ENCODE results near the gene VIL1. TPM values are rescaled to one million over a fixed set of nuclear protein-coding genes. Genes with fewer than 3 reads are reported as not detected.

The VIL1 gene
- total and polyA plus RNA-seq, 2 donors, result 0.14 to 0.16 TPM

- peaks cover 0 to 25% of the 10 kb centered on the region in 2 donors for H3K9me3 ChIP-seq (ENCODE audit: control insufficient read depth in 2 of 2, insufficient read depth in 1 of 2, low read length in 1 of 2)
- peaks cover 26 to 73% of the 10 kb centered on the region in 2 donors for H3K4me1 ChIP-seq (ENCODE audit: control insufficient read depth in 2 of 2, insufficient read depth in 2 of 2, low read length in 2 of 2)
- under 1% methylated on average over 95 of the region's 95 CpGs for WGBS
- peak overlapping the region; percentile 95 to 100 for H3K4me3 ChIP-seq (ENCODE audit: low read length in 2 of 2)
- DNase-seq (ENCODE audit: low read depth in 6 of 9, low spot score in 9 of 9), result peak in 6 of 9 donors; percentile 45 to 75 (median 48)
- H3K27me3 ChIP-seq (ENCODE audit: control insufficient read depth in 2 of 2, insufficient read depth in 1 of 2, low read length in 1 of 2), result peaks cover 2 to 27% of the 10 kb centered on the region in 2 donors
- H3K36me3 ChIP-seq (ENCODE audit: control insufficient read depth in 2 of 2, insufficient read depth in 2 of 2, low read length in 1 of 2), result peaks cover 18 to 26% of the 10 kb centered on the region in 2 donors
- peak overlapping the region; percentile 97 for H3K27ac ChIP-seq (ENCODE audit: low read depth in 1 of 2, low read length in 1 of 2)
These were observed 20.2 kb upstream of the VIL1 start for GRCh38 chr2:218398437-218399390.

GRCh38 chr2:218399391-218400166 lies 19.3 kb upstream of the VIL1 start, which contains the start of gene CTDSP1:
CTDSP1 (plus strand) TSS chr2:218399868; CDS start chr2:218400091, 223 bp downstream.
- Histone ChIP-seq H3K9me3 (ENCODE audit: control insufficient read depth in 2 of 2, insufficient read depth in 1 of 2, low read length in 1 of 2) (peaks cover 0 to 25% of the 10 kb centered on the region in 2 donors), H3K27me3 (ENCODE audit: control insufficient read depth in 2 of 2, insufficient read depth in 1 of 2, low read length in 1 of 2) (peaks cover 2 to 27% of the 10 kb centered on the region in 2 donors), H3K4me1 (ENCODE audit: control insufficient read depth in 2 of 2, insufficient read depth in 2 of 2, low read length in 2 of 2) (peaks cover 26 to 71% of the 10 kb centered on the region in 2 donors), H3K27ac (ENCODE audit: low read depth in 1 of 2, low read length in 1 of 2) (peak within 1 kb of the TSS; percentile 80 to 97), H3K4me3 (ENCODE audit: low read length in 2 of 2) (peak within 1 kb of the TSS; percentile 95 to 100), H3K36me3 (ENCODE audit: control insufficient read depth in 2 of 2, insufficient read depth in 2 of 2, low read length in 1 of 2) (peaks cover 25 to 31% of the 10 kb centered on the region in 2 donors)
- under 1% methylated on average over 76 of the region's 78 CpGs for WGBS
- peak in 8 of 9 donors; percentile 90 to 98 (median 94) for DNase-seq (ENCODE audit: low read depth in 6 of 9, low spot score in 9 of 9)

GRCh38 chr2:218400167-218400929 lies 18.6 kb upstream of the VIL1 start:
- DNase-seq (ENCODE audit: low read depth in 6 of 9, low spot score in 9 of 9), result peak in 4 of 9 donors; percentile 26 to 71 (median 38)
- H3K4me3 ChIP-seq (ENCODE audit: low read length in 2 of 2), result peak overlapping the region; percentile 95 to 100
- peaks cover 0 to 24% of the 10 kb centered on the region in 2 donors for H3K9me3 ChIP-seq (ENCODE audit: control insufficient read depth in 2 of 2, insufficient read depth in 1 of 2, low read length in 1 of 2)
- peaks cover 27 to 71% of the 10 kb centered on the region in 2 donors for H3K4me1 ChIP-seq (ENCODE audit: control insufficient read depth in 2 of 2, insufficient read depth in 2 of 2, low read length in 2 of 2)
- H3K36me3 ChIP-seq (ENCODE audit: control insufficient read depth in 2 of 2, insufficient read depth in 2 of 2, low read length in 1 of 2), result peaks cover 29 to 32% of the 10 kb centered on the region in 2 donors
- WGBS, result under 1% methylated on average over 63 of the region's 63 CpGs
- H3K27me3 ChIP-seq (ENCODE audit: control insufficient read depth in 2 of 2, insufficient read depth in 1 of 2, low read length in 1 of 2), result peaks cover 2 to 27% of the 10 kb centered on the region in 2 donors
- peak overlapping the region; percentile 75 to 97 for H3K27ac ChIP-seq (ENCODE audit: low read depth in 1 of 2, low read length in 1 of 2)

- Histone ChIP-seq H3K27ac (ENCODE audit: low read depth in 1 of 2, low read length in 1 of 2) (peak overlapping the region; percentile 46 to 57), H3K27me3 (ENCODE audit: control insufficient read depth in 2 of 2, insufficient read depth in 1 of 2, low read length in 1 of 2) (peaks cover 2 to 27% of the 10 kb centered on the region in 2 donors), H3K4me3 (ENCODE audit: low read length in 2 of 2) (peak overlapping the region; percentile 95 to 100), H3K36me3 (ENCODE audit: control insufficient read depth in 2 of 2, insufficient read depth in 2 of 2, low read length in 1 of 2) (peaks cover 29 to 32% of the 10 kb centered on the region in 2 donors), H3K4me1 (ENCODE audit: control insufficient read depth in 2 of 2, insufficient read depth in 2 of 2, low read length in 2 of 2) (peaks cover 30 to 73% of the 10 kb centered on the region in 2 donors), H3K9me3 (ENCODE audit: control insufficient read depth in 2 of 2, insufficient read depth in 1 of 2, low read length in 1 of 2) (peaks cover 0 to 19% of the 10 kb centered on the region in 2 donors)
- no peak for DNase-seq (ENCODE audit: low read depth in 6 of 9, low spot score in 9 of 9)
- 56% methylated on average over 24 of the region's 24 CpGs for WGBS
These were observed 17.7 kb upstream of the VIL1 start for GRCh38 chr2:218400930-218401881.

- Histone ChIP-seq H3K27ac (ENCODE audit: low read depth in 1 of 2, low read length in 1 of 2) (no peak overlapping the region), H3K9me3 (ENCODE audit: control insufficient read depth in 2 of 2, insufficient read depth in 1 of 2, low read length in 1 of 2) (peaks cover 0 to 12% of the 10 kb centered on the region in 2 donors), H3K4me3 (ENCODE audit: low read length in 2 of 2) (peak overlapping the region in 1 of 2 donors; percentile 95), H3K4me1 (ENCODE audit: control insufficient read depth in 2 of 2, insufficient read depth in 2 of 2, low read length in 2 of 2) (peaks cover 27 to 70% of the 10 kb centered on the region in 2 donors), H3K36me3 (ENCODE audit: control insufficient read depth in 2 of 2, insufficient read depth in 2 of 2, low read length in 1 of 2) (peaks cover 29 to 32% of the 10 kb centered on the region in 2 donors), H3K27me3 (ENCODE audit: control insufficient read depth in 2 of 2, insufficient read depth in 1 of 2, low read length in 1 of 2) (peaks cover 2 to 23% of the 10 kb centered on the region in 2 donors)
- DNase-seq (ENCODE audit: low read depth in 6 of 9, low spot score in 9 of 9), result no peak
- WGBS, result 89% methylated on average over 9 of the region's 9 CpGs
These were observed 17.0 kb upstream of the VIL1 start for GRCh38 chr2:218401890-218402289.

GRCh38 chr2:218402491-218402901 lies 16.4 kb upstream of the VIL1 start:
- no peak overlapping the region for H3K4me3 ChIP-seq (ENCODE audit: low read length in 2 of 2)
- H3K9me3 ChIP-seq (ENCODE audit: control insufficient read depth in 2 of 2, insufficient read depth in 1 of 2, low read length in 1 of 2), result peaks cover 0 to 6% of the 10 kb centered on the region in 2 donors
- no peak for DNase-seq (ENCODE audit: low read depth in 6 of 9, low spot score in 9 of 9)
- no peak overlapping the region for H3K27ac ChIP-seq (ENCODE audit: low read depth in 1 of 2, low read length in 1 of 2)
- H3K27me3 ChIP-seq (ENCODE audit: control insufficient read depth in 2 of 2, insufficient read depth in 1 of 2, low read length in 1 of 2), result peaks cover 2 to 17% of the 10 kb centered on the region in 2 donors
- 96% methylated on average over 8 of the region's 8 CpGs for WGBS
- H3K4me1 ChIP-seq (ENCODE audit: control insufficient read depth in 2 of 2, insufficient read depth in 2 of 2, low read length in 2 of 2), result peaks cover 27 to 70% of the 10 kb centered on the region in 2 donors
- H3K36me3 ChIP-seq (ENCODE audit: control insufficient read depth in 2 of 2, insufficient read depth in 2 of 2, low read length in 1 of 2), result peaks cover 29 to 32% of the 10 kb centered on the region in 2 donors

GRCh38 chr2:218402911-218403411 lies 16.0 kb upstream of the VIL1 start:
- no peak overlapping the region for H3K27ac ChIP-seq (ENCODE audit: low read depth in 1 of 2, low read length in 1 of 2)
- no peak overlapping the region for H3K4me3 ChIP-seq (ENCODE audit: low read length in 2 of 2)
- peaks cover 1 to 13% of the 10 kb centered on the region in 2 donors for H3K27me3 ChIP-seq (ENCODE audit: control insufficient read depth in 2 of 2, insufficient read depth in 1 of 2, low read length in 1 of 2)
- peaks cover 29 to 32% of the 10 kb centered on the region in 2 donors for H3K36me3 ChIP-seq (ENCODE audit: control insufficient read depth in 2 of 2, insufficient read depth in 2 of 2, low read length in 1 of 2)
- no peak for DNase-seq (ENCODE audit: low read depth in 6 of 9, low spot score in 9 of 9)
- peaks cover 25 to 70% of the 10 kb centered on the region in 2 donors for H3K4me1 ChIP-seq (ENCODE audit: control insufficient read depth in 2 of 2, insufficient read depth in 2 of 2, low read length in 2 of 2)
- WGBS, result 93% methylated on average over 26 of the region's 26 CpGs
- peaks cover 0 to 2% of the 10 kb centered on the region in 2 donors for H3K9me3 ChIP-seq (ENCODE audit: control insufficient read depth in 2 of 2, insufficient read depth in 1 of 2, low read length in 1 of 2)
